ENCODE data around the gene ITGA5.

ITGA5 gene

GRCh38 chr12:54350743-54351142, 68.3 kb downstream of the ITGA5 start:
- TF ChIP-seq CTCF (IDR thresholded peaks at IDR 0.05): no peak
- Histone ChIP-seq H3K36me3 (peaks cover 73% of the 10 kb centered on the region), H3K4me3 (ENCODE audit: low read depth in 1 of 2, low read length in 1 of 2) (no peak overlapping the region)

GRCh38 chr12:54349679-54350078, 69.4 kb downstream of the ITGA5 start:
- no peaks in the 10 kb centered on the region for H3K9me3 ChIP-seq
- H3K4me1 ChIP-seq (ENCODE audit: control insufficient read depth in 1 of 2, insufficient read depth in 1 of 2, low read depth in 1 of 2, low read length in 1 of 2): no peaks in the 10 kb centered on the region
- peaks cover 77% of the 10 kb centered on the region for H3K36me3 ChIP-seq
- no peak overlapping the region for H3K4me3 ChIP-seq (ENCODE audit: low read depth in 1 of 2, low read length in 1 of 2)
- peaks cover 15% of the 10 kb centered on the region for H3K27me3 ChIP-seq
- no peak for TF ChIP-seq CTCF (IDR thresholded peaks at IDR 0.05)
- no peak overlapping the region for H3K27ac ChIP-seq

More at GRCh38 chr12:54350743-54351142, 68.3 kb downstream of the ITGA5 start:
- H3K9me3 ChIP-seq: no peaks in the 10 kb centered on the region
- H3K4me1 ChIP-seq (ENCODE audit: control insufficient read depth in 1 of 2, insufficient read depth in 1 of 2, low read depth in 1 of 2, low read length in 1 of 2): no peaks in the 10 kb centered on the region
- H3K27me3 ChIP-seq: peaks cover 15% of the 10 kb centered on the region
- H3K27ac ChIP-seq: no peak overlapping the region

- H3K27me3 ChIP-seq: peaks cover 15% of the 10 kb centered on the region
- H3K9me3 ChIP-seq: no peaks in the 10 kb centered on the region
- no peaks in the 10 kb centered on the region for H3K4me1 ChIP-seq (ENCODE audit: control insufficient read depth in 1 of 2, insufficient read depth in 1 of 2, low read depth in 1 of 2, low read length in 1 of 2)
- H3K4me3 ChIP-seq (ENCODE audit: low read depth in 1 of 2, low read length in 1 of 2): no peak overlapping the region
- no peak overlapping the region for H3K27ac ChIP-seq
- no peak for TF ChIP-seq CTCF (IDR thresholded peaks at IDR 0.05)
- peaks cover 83% of the 10 kb centered on the region for H3K36me3 ChIP-seq
Measured at GRCh38 chr12:54349036-54349435, 70.0 kb downstream of the ITGA5 start.
